GM21360 (cell line): ENCODE data around the gene UGT2A3.

Source experiments
- ATAC-seq: cut with Tn5 transposase; IDR thresholded peaks from one replicate; pipeline ENCODE4 v1.9.1; 2021; ENCODE audit warnings: mild to moderate bottlenecking, moderate library complexity; ENCODE audit not compliant: unreplicated experiment

Gene UGT2A3

DNA sequence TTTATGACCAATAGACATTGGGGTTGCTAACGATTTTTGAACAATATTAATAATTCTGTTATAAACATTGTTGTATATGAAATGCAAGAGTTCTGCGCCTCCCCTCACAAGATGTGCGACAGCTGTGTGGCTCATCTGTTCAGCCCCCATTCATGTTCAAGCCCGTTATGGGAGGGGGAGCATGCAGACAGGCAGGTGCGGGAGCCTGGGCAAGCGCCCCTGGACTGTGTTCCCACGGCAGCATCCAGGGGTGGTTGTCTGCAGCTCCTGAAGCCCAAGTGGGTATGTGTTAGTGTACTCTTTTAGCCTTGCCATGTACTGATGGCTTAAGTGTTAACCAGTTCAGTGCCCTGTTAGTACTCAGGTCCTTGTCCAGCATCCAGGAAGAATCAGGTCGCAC, 34.6 kb downstream of the UGT2A3 start:
- ATAC-seq: no peak

DNA sequence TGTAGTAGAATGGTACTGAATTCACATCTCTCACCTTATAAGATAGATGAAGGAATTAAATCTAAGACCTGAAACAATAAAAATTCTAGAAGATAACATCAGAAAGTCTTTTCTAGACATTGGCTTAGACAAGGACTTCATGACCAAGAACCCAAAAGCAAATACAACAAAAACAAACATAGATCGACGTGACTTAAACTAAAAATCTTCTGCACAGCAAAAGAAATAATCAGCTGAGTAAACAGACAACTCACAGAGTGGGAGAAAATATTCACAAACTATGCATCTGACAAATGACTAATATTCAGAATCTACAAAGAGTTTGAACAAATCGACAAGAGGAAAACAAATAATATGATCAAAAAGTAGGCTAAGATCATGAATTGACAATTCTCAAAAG, 38.8 kb downstream of the UGT2A3 start:
- ATAC-seq: no peak

DNA sequence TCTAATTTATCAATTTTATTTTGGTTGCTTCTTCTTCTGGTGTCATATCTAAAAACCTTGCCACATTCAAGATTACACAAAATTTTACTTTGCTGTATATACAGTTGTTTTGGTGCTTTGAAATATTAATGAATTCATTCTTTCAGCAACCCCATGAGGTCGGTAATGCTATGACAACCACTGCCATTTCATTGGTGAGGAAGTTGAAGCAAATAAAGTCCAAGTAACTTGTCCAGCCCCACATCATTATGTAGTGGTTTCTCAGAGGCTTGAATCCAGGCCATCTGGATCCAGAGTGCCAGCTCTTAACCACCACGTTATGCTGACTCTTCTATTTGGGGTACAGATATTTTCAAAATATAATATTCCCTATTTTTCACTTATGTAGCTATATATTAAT, 42.2 kb downstream of the UGT2A3 start:
- ATAC-seq: no peak

DNA sequence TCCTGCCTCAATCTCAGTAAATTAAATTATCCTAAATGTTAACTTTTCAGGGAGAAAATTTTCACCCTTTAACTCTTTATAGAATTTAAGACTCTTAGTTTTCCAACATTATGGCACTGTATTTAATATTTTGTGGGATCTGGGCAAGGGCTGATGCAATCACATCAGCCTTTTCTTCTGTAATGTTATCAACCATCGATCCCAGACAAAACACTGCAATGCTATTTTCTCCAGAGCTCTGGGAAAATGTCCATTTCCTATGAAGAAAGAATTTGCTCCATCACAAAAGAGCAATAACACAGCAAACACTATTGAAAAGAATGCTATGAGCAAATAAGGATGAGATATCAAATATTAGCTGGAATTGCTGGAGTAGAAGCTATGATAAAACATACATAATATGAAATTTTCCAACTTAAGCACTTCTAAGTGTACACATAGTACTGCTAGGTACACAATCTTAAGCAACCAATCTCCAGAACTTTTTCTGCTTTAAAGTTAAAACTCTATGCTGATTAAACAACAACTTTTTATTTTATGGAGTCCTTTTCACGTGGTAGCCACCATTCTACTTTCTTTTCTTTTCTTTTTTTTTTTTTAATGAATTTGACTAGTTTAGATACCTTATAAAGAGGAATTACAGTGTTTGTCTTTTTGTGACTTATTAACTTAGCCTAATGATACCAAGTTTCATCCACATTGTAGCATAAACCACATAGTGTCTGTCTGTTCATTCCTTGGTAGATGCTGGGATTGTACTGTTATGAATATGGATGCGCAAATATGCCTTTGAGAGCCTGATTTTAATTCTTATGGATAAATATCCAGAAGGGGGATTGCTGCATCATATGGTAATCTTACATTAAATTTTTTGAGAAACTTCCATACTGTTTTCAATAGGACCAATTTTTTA, 43.6 kb downstream of the UGT2A3 start:
- ATAC-seq: no peak

DNA sequence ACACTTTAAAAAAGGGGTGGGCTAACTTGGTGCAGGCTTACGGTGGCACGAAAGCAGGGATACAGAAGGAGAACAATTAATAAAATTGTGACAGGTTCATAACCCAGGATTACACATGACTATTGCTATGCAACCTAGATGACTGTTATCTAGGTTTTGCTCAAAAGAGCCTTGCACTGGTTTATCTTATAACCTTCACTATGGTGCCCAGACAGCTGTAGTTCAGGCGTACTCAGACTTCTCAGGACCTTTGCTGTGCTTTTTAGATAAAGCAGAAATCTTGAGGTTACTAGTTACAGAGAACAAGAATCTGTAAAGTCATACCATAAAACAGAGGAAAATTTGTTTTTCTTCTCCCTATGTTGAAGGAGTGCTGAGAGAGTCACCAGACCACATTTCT, 44.4 kb downstream of the UGT2A3 start:
- no peak for ATAC-seq

DNA sequence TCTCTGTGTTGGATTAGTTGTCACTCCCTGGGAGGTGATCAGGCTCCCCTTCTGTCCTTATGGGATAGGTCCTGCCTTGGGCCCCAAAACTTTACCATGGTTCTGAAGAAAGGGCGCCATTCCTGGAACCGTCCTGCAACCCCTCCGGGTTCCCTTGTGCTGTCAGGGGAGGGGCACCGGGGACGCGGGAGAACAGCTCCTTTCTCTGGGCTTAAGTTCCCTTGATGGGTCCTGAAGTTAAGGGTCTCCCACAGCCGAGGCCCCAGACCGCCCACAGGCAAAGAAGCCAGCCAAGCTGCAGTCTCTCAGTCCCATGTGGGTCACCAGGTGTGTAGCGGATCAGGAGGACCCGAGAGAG, 44.8 kb downstream of the UGT2A3 start:
- no peak for ATAC-seq

DNA sequence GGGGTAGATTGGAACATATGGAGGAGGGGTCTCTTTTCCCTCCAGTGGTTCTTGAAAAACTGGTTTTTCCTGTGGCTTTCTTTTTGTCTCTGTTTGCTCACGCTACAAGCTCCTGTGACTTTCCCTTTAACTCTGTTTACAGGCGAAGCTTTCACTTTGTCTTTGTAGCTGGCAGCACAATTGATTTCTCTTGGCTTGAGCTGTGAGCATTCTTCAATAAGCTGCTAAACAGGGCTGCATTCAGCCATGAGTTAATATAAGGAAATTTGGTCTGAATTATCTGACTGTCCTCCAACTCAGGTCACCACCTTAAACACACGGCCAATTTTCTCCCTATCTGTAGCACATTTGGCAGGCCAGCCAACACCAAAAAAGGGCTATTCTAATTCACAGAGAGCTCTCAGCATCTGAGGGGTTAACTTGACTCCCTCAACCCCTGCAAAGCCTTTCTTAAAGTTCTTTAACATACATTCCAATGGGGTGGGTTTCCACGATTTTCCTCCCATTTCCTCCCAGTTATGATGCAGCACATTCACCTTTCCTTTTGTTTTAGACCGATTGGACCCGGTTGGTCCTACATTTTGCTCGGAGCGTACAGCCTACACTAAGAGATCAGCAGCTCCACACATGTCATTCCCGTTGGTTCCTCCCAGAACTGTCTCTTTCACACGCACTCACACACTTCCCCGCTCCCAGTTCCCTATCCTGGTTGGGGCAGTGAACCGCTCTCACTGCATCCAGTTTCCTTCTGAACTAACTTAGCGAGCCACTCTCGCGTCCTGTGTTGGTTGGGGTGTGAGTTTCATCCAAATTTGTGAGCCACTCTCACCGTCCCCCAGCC, 45.4 kb downstream of the UGT2A3 start:
- ATAC-seq: no peak

DNA sequence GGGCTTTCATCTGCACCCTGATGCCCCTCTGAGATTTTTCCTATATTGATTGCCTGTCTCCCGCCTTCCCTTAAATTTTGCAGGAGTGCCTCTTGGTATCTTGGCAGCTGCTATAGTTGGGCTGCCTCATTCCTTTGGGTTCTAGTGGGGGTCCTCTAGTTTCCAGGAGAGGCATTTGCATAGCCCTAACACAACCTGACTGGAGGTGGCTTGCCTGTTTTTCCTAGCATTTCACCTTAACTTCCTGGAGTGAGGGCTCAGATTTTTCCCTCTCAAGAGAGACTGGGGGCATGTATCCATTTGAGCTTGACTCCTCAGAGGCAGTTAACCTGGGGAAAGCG, 46.0 kb downstream of the UGT2A3 start:
- ATAC-seq: no peak

DNA sequence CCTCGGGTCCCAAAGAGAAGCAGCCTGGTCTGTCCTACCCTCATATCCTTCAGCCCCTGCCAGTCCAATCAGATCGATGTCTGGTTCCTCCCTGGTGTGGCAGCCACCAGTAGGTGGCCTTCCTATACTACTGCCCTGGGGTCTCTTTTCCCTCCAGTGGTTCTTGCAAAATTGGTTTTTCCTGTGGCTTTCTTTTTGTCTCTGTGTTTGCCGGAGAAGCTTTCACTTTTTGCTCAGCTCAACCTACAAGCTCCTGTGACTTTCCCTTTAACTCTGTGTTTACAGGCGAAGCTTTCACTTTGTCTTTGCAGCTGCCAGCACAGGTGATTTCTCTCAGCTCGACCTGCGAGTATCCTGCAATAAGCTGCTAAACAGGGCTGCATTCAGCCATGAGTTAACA, 46.8 kb downstream of the UGT2A3 start:
- ATAC-seq: no peak

DNA sequence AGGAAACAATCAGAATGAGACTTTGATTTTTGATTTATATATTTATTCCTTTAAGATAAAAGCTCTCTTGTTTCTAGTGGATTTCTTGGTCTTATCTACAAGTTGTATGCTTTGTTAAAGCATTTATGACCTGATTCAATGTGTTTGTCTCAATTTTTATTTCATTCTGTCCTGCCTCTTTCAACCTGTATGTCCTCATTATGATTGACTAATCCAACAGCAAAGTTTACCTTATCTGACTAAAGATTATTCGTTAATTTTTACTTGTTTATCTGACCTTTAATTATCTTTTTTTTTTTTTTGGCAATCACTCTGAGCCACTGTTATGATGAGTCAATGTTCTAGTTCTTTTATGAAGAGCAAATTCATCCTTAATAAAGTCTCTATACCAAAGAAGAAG, 54.9 kb downstream of the UGT2A3 start:
- ATAC-seq: no peak

DNA sequence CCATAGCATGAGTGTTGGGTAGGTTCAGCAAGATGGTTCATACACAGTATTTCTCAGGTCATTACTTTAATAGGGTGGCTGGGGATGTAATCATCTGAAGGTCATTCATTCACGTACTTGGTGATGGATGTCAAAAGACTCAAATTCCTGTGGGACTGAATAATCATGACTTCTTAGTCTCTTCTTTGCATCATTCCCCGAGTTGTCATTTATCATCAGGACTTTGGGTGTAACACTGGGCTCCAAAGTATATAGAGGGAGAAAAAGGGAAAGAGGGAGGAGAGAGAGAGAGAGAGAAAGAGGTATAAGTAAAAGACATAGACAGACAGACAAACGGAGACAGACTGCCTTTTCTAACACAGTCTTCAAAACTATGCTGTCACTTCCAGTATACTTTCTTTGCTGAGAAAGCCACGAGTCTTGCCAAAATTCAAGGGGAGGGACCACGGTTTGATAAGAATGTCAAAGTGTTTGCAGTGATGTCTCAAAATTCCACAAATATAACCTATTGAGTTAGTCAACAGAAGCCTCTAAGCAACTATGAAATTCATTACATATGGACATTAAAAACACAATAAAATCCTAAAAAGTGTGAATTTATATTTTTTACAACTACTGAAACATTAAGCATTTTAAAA, 55.9 kb downstream of the UGT2A3 start:
- ATAC-seq: no peak

DNA sequence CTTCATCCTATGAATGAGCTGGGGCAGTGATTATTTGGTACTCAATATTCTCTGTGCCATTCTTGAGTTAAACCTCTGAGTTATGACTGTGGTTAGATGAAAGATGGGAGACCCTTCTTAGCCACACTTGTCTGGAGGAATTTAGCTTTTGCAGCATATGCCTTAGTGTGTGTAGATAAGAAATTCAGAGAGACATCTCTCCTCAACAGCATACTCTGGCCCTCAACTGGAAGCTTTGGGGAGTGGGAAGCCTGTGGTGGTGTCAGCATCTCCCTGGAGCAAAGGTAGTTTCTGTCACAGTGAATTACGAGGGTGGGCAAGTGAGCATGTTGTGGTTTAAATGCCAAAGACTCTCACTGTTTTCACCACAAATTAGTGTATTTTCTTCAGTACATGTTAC, 58.7 kb downstream of the UGT2A3 start:
- ATAC-seq: no peak

DNA sequence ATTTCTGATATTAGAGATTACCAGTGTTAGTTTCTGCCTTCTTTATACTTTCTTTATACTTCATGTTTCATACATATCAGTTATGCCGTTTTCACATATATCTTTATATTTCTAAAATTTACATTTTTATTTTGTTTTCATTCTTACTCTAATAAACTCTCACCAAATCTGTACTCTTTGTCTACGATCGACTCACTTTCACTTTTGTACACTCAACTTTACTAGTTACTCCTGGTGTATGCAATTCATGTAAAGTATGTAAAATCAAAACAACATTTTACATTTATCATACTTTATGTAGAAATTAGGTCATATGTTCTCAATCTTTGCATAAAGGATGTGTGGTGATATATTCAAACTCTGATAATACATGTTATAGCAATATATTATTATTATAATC, 59.9 kb downstream of the UGT2A3 start:
- ATAC-seq: no peak

DNA sequence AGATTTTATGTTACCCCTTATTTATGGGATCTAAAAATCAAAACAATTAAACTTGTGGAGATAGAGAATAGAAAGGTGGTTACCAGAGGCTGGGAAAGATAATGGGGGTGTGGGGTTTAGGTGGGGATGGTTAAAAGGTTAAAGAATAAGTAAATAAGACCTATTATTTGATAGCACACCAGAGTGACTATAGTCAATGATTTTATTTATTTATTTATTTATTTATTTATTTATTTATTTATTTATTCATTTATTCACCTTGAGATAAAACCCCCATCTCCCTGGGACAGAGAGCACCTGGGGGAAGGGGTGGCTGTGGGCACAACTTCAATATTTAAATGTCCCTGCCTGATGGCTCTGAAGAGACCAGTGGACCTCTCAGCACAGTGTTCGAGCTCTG, 66.1 kb downstream of the UGT2A3 start:
- ATAC-seq: no peak

DNA sequence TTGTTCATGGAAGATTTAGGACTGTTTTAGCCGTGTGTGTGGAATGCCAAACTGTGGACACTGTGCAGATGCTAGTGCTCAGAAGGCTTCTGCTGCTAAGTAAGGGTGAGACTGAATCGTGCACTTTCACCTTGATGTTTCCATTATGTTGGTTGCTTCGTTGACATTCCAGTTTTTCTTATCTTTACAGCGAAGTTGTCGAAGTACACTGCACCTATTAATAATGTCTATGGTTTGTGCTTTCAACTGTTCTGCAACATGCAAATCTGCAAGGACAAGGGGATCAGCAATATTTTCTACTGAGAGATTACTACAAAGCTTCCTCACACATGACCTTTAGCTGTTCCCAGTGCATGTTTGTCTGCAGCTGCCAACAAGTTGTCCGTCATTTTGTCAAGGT, 67.7 kb downstream of the UGT2A3 start:
- ATAC-seq: no peak
